Karpas-422 (cell line): ENCODE measurements around the gene SPRR2F. TPM values are rescaled to one million over a fixed set of nuclear protein-coding genes. Genes with fewer than 3 reads are reported as not detected.
"Not testable (repeated sequence)": the region's sequence is repeated elsewhere in the genome, so short reads cannot be mapped to it uniquely, and the experiment has no call there.

Experiments
- DNase-seq: peaks from one replicate; pipeline ENCODE4 v3.0.0-alpha.2; 2015
- H2AFZ ChIP-seq: fragments of 200-600 bp; sonication (generic); 2 replicates; pipeline ENCODE4 v1.6.1; 2014; ENCODE audit warnings: antibody characterized with exemption, low read length, mixed read lengths
- H3K27ac ChIP-seq: fragments of 200-600 bp; sonication (generic); 2 replicates; pipeline ENCODE4 v1.5.1; 2014; ENCODE audit warnings: mild to moderate bottlenecking, low read length, moderate library complexity
- H3K27me3 ChIP-seq: fragments of 200-600 bp; sonication (generic); 2 replicates; pipeline ENCODE4 v1.6.1; 2014; ENCODE audit warnings: low read length, mixed read lengths
- H3K36me3 ChIP-seq: fragments of 200-600 bp; sonication (generic); 2 replicates; pipeline ENCODE4 v1.6.1; 2014; ENCODE audit warnings: low read length, mixed read lengths; ENCODE audit not compliant: insufficient read depth
- H3K4me1 ChIP-seq: fragments of 200-600 bp; sonication (generic); 2 replicates; pipeline ENCODE4 v1.6.1; 2014; ENCODE audit warnings: mild to moderate bottlenecking, low read length, mixed read lengths
- H3K4me2 ChIP-seq: fragments of 200-600 bp; sonication (generic); 2 replicates; pipeline ENCODE4 v1.6.1; 2014; ENCODE audit warnings: low read length, low read depth, mild to moderate bottlenecking; ENCODE audit not compliant: poor library complexity, severe bottlenecking
- H3K4me3 ChIP-seq: fragments of 200-600 bp; sonication (generic); 2 replicates; pipeline ENCODE4 v1.5.1; 2014; ENCODE audit warnings: mild to moderate bottlenecking, antibody characterized with exemption, low read length, mixed read lengths
- H3K79me2 ChIP-seq: fragments of 200-600 bp; sonication (generic); 2 replicates; pipeline ENCODE4 v1.6.1; 2014; ENCODE audit warnings: mild to moderate bottlenecking, low read length, mixed read lengths
- H3K9ac ChIP-seq: fragments of 200-600 bp; sonication (generic); 2 replicates; pipeline ENCODE4 v1.6.0; 2014; ENCODE audit warnings: low read length
- H3K9me2 ChIP-seq: fragments of 200-600 bp; sonication (generic), shearing (Covaris generic); replicated peaks from 2 replicates; pipeline ENCODE4 v1.6.0; 2014; ENCODE audit warnings: mild to moderate bottlenecking, low read length, moderate library complexity; ENCODE audit not compliant: insufficient read depth
- H3K9me3 ChIP-seq: fragments of 300-700, 200-600 bp; sonication (generic); 2 replicates; pipeline ENCODE4 v1.6.1; 2014; ENCODE audit warnings: low read length, mixed read lengths
- H4K20me1 ChIP-seq: fragments of 200-600 bp; sonication (generic); 2 replicates; pipeline ENCODE4 v1.6.1; 2014; ENCODE audit warnings: mild to moderate bottlenecking, antibody characterized with exemption, low read length, low read depth; ENCODE audit not compliant: insufficient read depth
- total RNA-seq: library from RNA; depleted of rRNA; stranded (reverse); fragments of >200 nt; shearing (Covaris generic); gene quantifications from 2 replicates; pipeline ENCODE4 v1.2.3, GENCODE V29; 2014; ENCODE audit warnings: low replicate concordance

The SPRR2F gene
- total RNA-seq, 1 experiment from 2014 or later, result not detected

GRCh38 chr1:153128688-153129087 lies 15.4 kb upstream of the SPRR2F start:
- H3K9me3 ChIP-seq, H3K36me3 ChIP-seq, H3K9ac ChIP-seq, H3K4me3 ChIP-seq, H2AFZ ChIP-seq, H3K79me2 ChIP-seq, H3K27ac ChIP-seq, H3K9me2 ChIP-seq, H4K20me1 ChIP-seq, H3K27me3 ChIP-seq, H3K4me2 ChIP-seq, DNase-seq, H3K4me1 ChIP-seq: not testable (repeated sequence)

- no peak for DNase-seq
- H3K9me2 ChIP-seq, result no peaks in the 10 kb centered on the region
Observed at GRCh38 chr1:153127296-153127695, 14.0 kb upstream of the SPRR2F start.

GRCh38 chr1:153125536-153125935 lies 12.2 kb upstream of the SPRR2F start:
- Histone ChIP-seq H2AFZ (no peak overlapping the region), H3K79me2 (no peaks in the 10 kb centered on the region), H3K9me2 (no peaks in the 10 kb centered on the region), H3K27ac (no peak overlapping the region), H3K9me3 (no peaks in the 10 kb centered on the region), H3K4me1 (no peaks in the 10 kb centered on the region), H3K36me3 (no peaks in the 10 kb centered on the region), H3K4me3 (no peak overlapping the region), H4K20me1 (no peaks in the 10 kb centered on the region), H3K9ac (no peak overlapping the region), H3K4me2 (no peak overlapping the region), H3K27me3 (no peaks in the 10 kb centered on the region)
- DNase-seq, result no peak

More at GRCh38 chr1:153127296-153127695, 14.0 kb upstream of the SPRR2F start:
- Histone ChIP-seq H3K4me1 (no peaks in the 10 kb centered on the region), H2AFZ (no peak overlapping the region), H3K27me3 (no peaks in the 10 kb centered on the region), H3K36me3 (no peaks in the 10 kb centered on the region), H3K9me3 (no peaks in the 10 kb centered on the region), H3K4me2 (no peak overlapping the region), H3K4me3 (no peak overlapping the region), H3K9ac (no peak overlapping the region), H4K20me1 (no peaks in the 10 kb centered on the region), H3K27ac (no peak overlapping the region), H3K79me2 (no peaks in the 10 kb centered on the region)

GRCh38 chr1:153123793-153124192 lies 10.5 kb upstream of the SPRR2F start:
- not testable (repeated sequence) for H3K4me2 ChIP-seq, H3K9me3 ChIP-seq, H3K27ac ChIP-seq, H3K4me3 ChIP-seq, H3K4me1 ChIP-seq, H4K20me1 ChIP-seq, H3K27me3 ChIP-seq, H3K36me3 ChIP-seq, H2AFZ ChIP-seq, H3K9me2 ChIP-seq, H3K79me2 ChIP-seq, DNase-seq, H3K9ac ChIP-seq

DNA sequence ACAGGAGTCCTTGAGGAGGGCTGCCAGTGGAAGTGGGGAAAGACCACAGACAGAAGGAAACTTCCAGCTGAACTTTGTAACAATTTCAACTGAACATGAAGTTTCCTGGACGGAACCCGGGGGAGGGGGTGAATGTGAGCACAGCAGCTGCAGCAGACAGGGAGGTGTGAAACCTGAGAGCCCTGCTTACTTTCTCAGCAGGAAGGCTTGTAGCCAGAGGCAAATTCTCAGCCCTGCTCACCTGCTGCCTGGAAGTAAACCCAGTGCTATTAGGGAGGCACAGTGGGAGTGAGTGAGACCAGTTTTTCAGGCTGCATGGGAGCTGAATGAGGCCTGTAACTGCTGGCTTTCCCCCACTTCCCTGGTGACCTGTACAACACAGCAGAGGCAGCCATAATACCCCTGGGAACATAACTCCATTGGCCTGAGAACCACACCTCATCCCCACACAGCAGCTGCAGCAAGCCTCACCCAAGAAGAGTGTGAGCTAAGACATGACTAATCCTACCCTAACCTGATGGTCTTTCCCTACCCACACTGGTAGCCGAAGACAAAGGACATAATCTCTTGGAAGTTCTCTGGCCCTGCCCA lies 9.6 kb upstream of the SPRR2F start:
- no peaks in the 10 kb centered on the region for H3K36me3 ChIP-seq
- DNase-seq, result no peak
- no peak overlapping the region for H2AFZ ChIP-seq
- H3K79me2 ChIP-seq, result no peaks in the 10 kb centered on the region
- H3K9ac ChIP-seq, result no peak overlapping the region
- no peaks in the 10 kb centered on the region for H3K27me3 ChIP-seq
- H3K4me3 ChIP-seq, result no peak overlapping the region
- H4K20me1 ChIP-seq, result no peaks in the 10 kb centered on the region
- no peak overlapping the region for H3K27ac ChIP-seq
- H3K4me1 ChIP-seq, result no peaks in the 10 kb centered on the region
- H3K9me2 ChIP-seq, result no peaks in the 10 kb centered on the region
- H3K4me2 ChIP-seq, result no peak overlapping the region
- H3K9me3 ChIP-seq, result no peaks in the 10 kb centered on the region

DNA sequence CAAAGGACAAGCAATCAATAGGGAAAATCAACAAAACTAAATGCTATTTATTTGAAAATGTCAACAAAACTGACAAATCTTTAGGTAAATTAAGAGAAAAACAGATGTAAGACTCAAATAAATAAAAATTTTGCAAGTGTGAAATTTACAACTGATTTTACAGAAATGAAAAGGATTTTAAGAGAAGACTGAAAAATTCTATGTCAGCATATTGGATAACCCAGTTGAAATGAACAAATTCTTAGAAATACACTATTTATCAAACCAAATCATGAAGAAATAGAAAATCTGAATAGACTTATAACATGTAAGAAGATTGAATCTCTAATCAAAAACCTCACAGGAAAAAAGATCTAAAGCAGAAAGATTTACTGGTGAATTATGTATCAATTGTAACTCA lies 7.6 kb upstream of the SPRR2F start:
- Histone ChIP-seq H3K9me2 (no peaks in the 10 kb centered on the region), H2AFZ (no peak overlapping the region), H3K9ac (no peak overlapping the region), H3K27me3 (no peaks in the 10 kb centered on the region), H3K9me3 (no peaks in the 10 kb centered on the region), H3K4me2 (no peak overlapping the region), H4K20me1 (no peaks in the 10 kb centered on the region), H3K36me3 (no peaks in the 10 kb centered on the region), H3K4me1 (no peaks in the 10 kb centered on the region), H3K79me2 (no peaks in the 10 kb centered on the region), H3K4me3 (no peak overlapping the region), H3K27ac (no peak overlapping the region)
- no peak for DNase-seq

DNA sequence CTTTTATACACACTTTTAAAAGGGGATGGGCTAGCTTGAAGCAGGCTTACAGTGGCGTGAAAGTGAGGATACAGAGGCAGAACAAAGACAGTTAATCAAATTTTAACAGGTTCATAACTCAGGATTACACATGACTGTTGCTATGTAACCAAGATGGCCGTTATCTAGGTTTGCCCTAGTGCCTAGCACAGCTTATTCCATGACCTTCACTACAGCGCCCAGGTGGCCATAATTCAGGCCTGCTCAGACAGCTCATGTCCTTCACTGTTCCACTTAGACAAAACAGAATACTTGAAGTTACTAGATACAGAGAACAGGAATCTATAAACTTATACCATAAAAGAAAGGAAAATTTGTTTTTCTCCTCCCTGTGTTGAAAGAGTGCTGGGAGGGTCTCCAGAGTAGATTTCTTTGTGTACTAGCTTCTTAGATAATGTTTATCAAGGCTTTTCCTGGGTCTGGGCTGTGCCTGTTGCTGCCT lies 6.2 kb upstream of the SPRR2F start:
- no peak for DNase-seq
- Histone ChIP-seq H3K4me2 (no peak overlapping the region), H3K4me3 (no peak overlapping the region), H2AFZ (no peak overlapping the region), H4K20me1 (no peaks in the 10 kb centered on the region), H3K27ac (no peak overlapping the region), H3K9me3 (no peaks in the 10 kb centered on the region), H3K79me2 (no peaks in the 10 kb centered on the region), H3K4me1 (no peaks in the 10 kb centered on the region), H3K36me3 (no peaks in the 10 kb centered on the region), H3K27me3 (no peaks in the 10 kb centered on the region), H3K9me2 (no peaks in the 10 kb centered on the region), H3K9ac (no peak overlapping the region)

DNA sequence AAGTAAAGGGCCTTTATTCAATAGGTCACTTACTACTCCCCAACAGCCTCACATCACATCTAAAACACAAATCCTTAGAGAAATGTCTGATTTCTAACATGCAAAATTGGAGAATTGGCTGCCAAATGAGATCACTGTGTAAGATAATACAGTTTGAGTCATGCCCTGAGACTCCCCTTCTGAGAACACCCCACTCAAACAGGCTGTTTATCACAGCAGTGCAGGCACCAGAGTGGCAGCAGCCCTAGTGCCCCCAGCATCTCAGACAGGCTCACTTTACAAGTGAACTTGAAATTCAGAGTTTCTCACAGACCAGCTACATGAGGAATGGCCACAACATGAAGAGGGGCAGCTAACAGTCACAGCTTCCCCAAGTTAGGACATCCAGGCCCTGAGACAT lies 1.9 kb upstream of the SPRR2F start:
- H3K4me3 ChIP-seq, H3K9me3 ChIP-seq, H3K27ac ChIP-seq, H4K20me1 ChIP-seq, H3K4me2 ChIP-seq, H3K9ac ChIP-seq, H3K79me2 ChIP-seq, H2AFZ ChIP-seq, H3K4me1 ChIP-seq, DNase-seq, H3K27me3 ChIP-seq, H3K9me2 ChIP-seq, H3K36me3 ChIP-seq: not testable (repeated sequence)

GRCh38 chr1:153112454-153112853 lies 862 bp downstream of the SPRR2F start:
- H3K9me2 ChIP-seq, H3K79me2 ChIP-seq, H3K9ac ChIP-seq, H4K20me1 ChIP-seq, H3K4me3 ChIP-seq, H2AFZ ChIP-seq, H3K9me3 ChIP-seq, H3K36me3 ChIP-seq, DNase-seq, H3K4me2 ChIP-seq, H3K27me3 ChIP-seq, H3K27ac ChIP-seq, H3K4me1 ChIP-seq: not testable (repeated sequence)
